ENCODE results near the gene TMEM59L. TPM values are rescaled to one million over a fixed set of nuclear protein-coding genes. Genes with fewer than 3 reads are reported as not detected.

Gene TMEM59L
- total RNA-seq, 1 donor from 2014 or later: 42.0 TPM

Small RNAs within 50 kb of the gene (small RNA-seq; reads per million reads assigned to genes)
- gene RN7SL155P (ENCODE audit: low replicate concordance): not detected

Other genes with a start within 250 kb of the TMEM59L start
- gene GDF15, start 226.7 kb upstream of the TMEM59L start, total RNA-seq: 0.74 TPM
- gene LRRC25, start 215.2 kb upstream of the TMEM59L start, total RNA-seq: 0.25 TPM
- gene SSBP4, start 193.5 kb upstream of the TMEM59L start, total RNA-seq: 52.1 TPM
- 80.4 TPM for gene ISYNA1, start 174.7 kb upstream of the TMEM59L start, total RNA-seq
- gene ELL, start 90.8 kb upstream of the TMEM59L start, total RNA-seq: 5.2 TPM
- 114 TPM for gene FKBP8, start 69.3 kb upstream of the TMEM59L start, total RNA-seq
- 20.9 TPM for gene KXD1, start 55.0 kb upstream of the TMEM59L start, total RNA-seq
- gene UBA52, start 41.0 kb upstream of the TMEM59L start, total RNA-seq: 313 TPM
- 27.5 TPM for gene REX1BD, start 24.1 kb upstream of the TMEM59L start, total RNA-seq
- 3.9 TPM for gene CRLF1, start 6.1 kb upstream of the TMEM59L start, total RNA-seq
- 8.6 TPM for gene KLHL26, start 24.2 kb downstream of the TMEM59L start, total RNA-seq
- 13.3 TPM for gene CRTC1, start 70.8 kb downstream of the TMEM59L start, total RNA-seq
- gene COMP, start 178.4 kb downstream of the TMEM59L start, total RNA-seq: under 0.01 TPM
- 37.1 TPM for gene UPF1, start 219.1 kb downstream of the TMEM59L start, total RNA-seq

Data from temporal lobe (tissue), 2 donors.